HG03558 (cell line): ENCODE data around the gene DIPK1A.
"Not testable (repeated sequence)": the region's sequence is repeated elsewhere in the genome, so short reads cannot be mapped to it uniquely, and the experiment has no call there.

Source experiments
- ATAC-seq: cut with Tn5 transposase; IDR thresholded peaks from one replicate; pipeline ENCODE4 v1.9.1; 2021; ENCODE audit warnings: moderate number of reproducible peaks; ENCODE audit not compliant: unreplicated experiment; ENCODE audit errors: extremely low read depth

Gene DIPK1A

GRCh38 chr1:92980732-92981647 is 19.7 kb upstream of the DIPK1A start:
- peak; percentile 42 for ATAC-seq

- ATAC-seq: peak; percentile 64
Observed at GRCh38 chr1:92975551-92976232, 14.4 kb upstream of the DIPK1A start.

GRCh38 chr1:92974112-92974511 is 12.8 kb upstream of the DIPK1A start:
- ATAC-seq: not testable (repeated sequence)

- no peak for ATAC-seq
Observed at GRCh38 chr1:92973203-92973897, 12.1 kb upstream of the DIPK1A start.

- ATAC-seq: no peak
Observed at GRCh38 chr1:92972409-92973129, 11.3 kb upstream of the DIPK1A start.

GRCh38 chr1:92971932-92972331 is 10.7 kb upstream of the DIPK1A start:
- not testable (repeated sequence) for ATAC-seq

- ATAC-seq: no peak
Observed at GRCh38 chr1:92970990-92971689, 9.9 kb upstream of the DIPK1A start.

GRCh38 chr1:92969517-92969916 is 8.3 kb upstream of the DIPK1A start:
- ATAC-seq: no peak

- peak; percentile 44 for ATAC-seq
Observed at GRCh38 chr1:92968138-92969032, 7.1 kb upstream of the DIPK1A start.

GRCh38 chr1:92964998-92965397 is 3.7 kb upstream of the DIPK1A start:
- no peak for ATAC-seq

GRCh38 chr1:92964316-92964715 is 3.1 kb upstream of the DIPK1A start:
- no peak for ATAC-seq

- peak; percentile 62 for ATAC-seq
Observed at GRCh38 chr1:92961896-92962752, 862 bp upstream of the DIPK1A start.

- ATAC-seq: peak; percentile 0
Observed at GRCh38 chr1:92960395-92961130, 699 bp downstream of the DIPK1A start.

GRCh38 chr1:92958203-92958970 is 2.9 kb downstream of the DIPK1A start:
- no peak for ATAC-seq

GRCh38 chr1:92957030-92957734 is 4.1 kb downstream of the DIPK1A start:
- ATAC-seq: no peak
